ENCODE results near the gene WDFY1. TPM values are rescaled to one million over a fixed set of nuclear protein-coding genes. Genes with fewer than 3 reads are reported as not detected.

The WDFY1 gene
- total and polyA plus RNA-seq, 9 of the 15 experiments (the other 6 are each of a cell fraction or from before 2014, with no cell fraction given), result 5.4 to 27.6 (median 17.5) TPM

DNA sequence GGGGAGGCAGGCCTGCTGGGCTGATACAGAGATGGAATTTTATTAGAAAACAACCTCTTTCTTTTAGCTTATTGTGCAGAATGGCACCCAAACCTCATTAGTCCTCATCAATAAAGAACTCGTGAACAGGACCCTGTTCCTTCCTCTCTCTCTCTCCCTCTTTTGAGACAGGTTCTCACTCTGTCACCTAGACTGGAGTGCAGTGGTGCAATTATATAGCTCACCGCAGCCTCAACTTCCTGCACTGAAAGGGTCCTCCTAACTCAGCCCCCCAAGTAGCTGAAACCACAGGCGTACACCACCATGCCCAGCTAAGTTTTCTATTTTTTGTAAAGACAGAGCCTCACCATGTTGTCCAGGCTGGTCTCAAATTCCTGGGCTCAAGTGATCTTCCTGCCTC is 86.1 kb downstream of the WDFY1 start (continued):
- TF ChIP-seq, protein P1, sequence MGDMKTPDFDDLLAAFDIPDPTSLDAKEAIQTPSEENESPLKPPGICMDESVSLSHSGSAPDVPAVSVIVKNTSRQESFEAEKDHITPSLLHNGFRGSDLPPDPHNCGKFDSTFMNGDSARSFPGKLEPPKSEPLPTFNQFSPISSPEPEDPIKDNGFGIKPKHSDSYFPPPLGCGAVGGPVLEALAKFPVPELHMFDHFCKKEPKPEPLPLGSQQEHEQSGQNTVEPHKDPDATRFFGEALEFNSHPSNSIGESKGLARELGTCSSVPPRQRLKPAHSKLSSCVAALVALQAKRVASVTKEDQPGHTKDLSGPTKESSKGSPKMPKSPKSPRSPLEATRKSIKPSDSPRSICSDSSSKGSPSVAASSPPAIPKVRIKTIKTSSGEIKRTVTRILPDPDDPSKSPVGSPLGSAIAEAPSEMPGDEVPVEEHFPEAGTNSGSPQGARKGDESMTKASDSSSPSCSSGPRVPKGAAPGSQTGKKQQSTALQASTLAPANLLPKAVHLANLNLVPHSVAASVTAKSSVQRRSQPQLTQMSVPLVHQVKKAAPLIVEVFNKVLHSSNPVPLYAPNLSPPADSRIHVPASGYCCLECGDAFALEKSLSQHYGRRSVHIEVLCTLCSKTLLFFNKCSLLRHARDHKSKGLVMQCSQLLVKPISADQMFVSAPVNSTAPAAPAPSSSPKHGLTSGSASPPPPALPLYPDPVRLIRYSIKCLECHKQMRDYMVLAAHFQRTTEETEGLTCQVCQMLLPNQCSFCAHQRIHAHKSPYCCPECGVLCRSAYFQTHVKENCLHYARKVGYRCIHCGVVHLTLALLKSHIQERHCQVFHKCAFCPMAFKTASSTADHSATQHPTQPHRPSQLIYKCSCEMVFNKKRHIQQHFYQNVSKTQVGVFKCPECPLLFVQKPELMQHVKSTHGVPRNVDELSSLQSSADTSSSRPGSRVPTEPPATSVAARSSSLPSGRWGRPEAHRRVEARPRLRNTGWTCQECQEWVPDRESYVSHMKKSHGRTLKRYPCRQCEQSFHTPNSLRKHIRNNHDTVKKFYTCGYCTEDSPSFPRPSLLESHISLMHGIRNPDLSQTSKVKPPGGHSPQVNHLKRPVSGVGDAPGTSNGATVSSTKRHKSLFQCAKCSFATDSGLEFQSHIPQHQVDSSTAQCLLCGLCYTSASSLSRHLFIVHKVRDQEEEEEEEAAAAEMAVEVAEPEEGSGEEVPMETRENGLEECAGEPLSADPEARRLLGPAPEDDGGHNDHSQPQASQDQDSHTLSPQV (IDR thresholded peaks at IDR 0.05), result no peak
- TF ChIP-seq SMARCB1 (IDR thresholded peaks at IDR 0.05; ENCODE audit: insufficient read length, low read depth), result no peak
- TF ChIP-seq, protein P2, sequence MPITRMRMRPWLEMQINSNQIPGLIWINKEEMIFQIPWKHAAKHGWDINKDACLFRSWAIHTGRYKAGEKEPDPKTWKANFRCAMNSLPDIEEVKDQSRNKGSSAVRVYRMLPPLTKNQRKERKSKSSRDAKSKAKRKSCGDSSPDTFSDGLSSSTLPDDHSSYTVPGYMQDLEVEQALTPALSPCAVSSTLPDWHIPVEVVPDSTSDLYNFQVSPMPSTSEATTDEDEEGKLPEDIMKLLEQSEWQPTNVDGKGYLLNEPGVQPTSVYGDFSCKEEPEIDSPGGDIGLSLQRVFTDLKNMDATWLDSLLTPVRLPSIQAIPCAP (CRISPR knock-in tag; IDR thresholded peaks at IDR 0.05; ENCODE audit: borderline replicate concordance), result no peak
- TF ChIP-seq, protein P3, sequence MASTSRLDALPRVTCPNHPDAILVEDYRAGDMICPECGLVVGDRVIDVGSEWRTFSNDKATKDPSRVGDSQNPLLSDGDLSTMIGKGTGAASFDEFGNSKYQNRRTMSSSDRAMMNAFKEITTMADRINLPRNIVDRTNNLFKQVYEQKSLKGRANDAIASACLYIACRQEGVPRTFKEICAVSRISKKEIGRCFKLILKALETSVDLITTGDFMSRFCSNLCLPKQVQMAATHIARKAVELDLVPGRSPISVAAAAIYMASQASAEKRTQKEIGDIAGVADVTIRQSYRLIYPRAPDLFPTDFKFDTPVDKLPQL (IDR thresholded peaks at IDR 0.05; ENCODE audit: extremely low read depth, insufficient read length), result no peak
- TF ChIP-seq, protein P4, sequence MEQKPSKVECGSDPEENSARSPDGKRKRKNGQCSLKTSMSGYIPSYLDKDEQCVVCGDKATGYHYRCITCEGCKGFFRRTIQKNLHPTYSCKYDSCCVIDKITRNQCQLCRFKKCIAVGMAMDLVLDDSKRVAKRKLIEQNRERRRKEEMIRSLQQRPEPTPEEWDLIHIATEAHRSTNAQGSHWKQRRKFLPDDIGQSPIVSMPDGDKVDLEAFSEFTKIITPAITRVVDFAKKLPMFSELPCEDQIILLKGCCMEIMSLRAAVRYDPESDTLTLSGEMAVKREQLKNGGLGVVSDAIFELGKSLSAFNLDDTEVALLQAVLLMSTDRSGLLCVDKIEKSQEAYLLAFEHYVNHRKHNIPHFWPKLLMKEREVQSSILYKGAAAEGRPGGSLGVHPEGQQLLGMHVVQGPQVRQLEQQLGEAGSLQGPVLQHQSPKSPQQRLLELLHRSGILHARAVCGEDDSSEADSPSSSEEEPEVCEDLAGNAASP (IDR thresholded peaks at IDR 0.05), result no peak

All from K562 (cell line).